HUDEP-2 (cell line): ENCODE measurements around the gene PPFIA1.
"Not testable (repeated sequence)": the region's sequence is repeated elsewhere in the genome, so short reads cannot be mapped to it uniquely, and the experiment has no call there.

Experiments used
- DNase-seq, 76 experiments: peaks; one replicate each; lab custom pipeline; 2025; ENCODE audit not compliant: unreplicated experiment in 76 of 76; lab: John Stamatoyannopoulos, UW

The PPFIA1 gene

GRCh38 chr11:70292863-70293262, 22.4 kb downstream of the PPFIA1 start:
- DNase-seq, result no peak

- not testable (repeated sequence) for DNase-seq
Observed at GRCh38 chr11:70295166-70295565, 24.7 kb downstream of the PPFIA1 start.

GRCh38 chr11:70296681-70297080, 26.2 kb downstream of the PPFIA1 start:
- DNase-seq, result no peak

- no peak for DNase-seq
Observed at GRCh38 chr11:70297341-70297740, 26.9 kb downstream of the PPFIA1 start.

GRCh38 chr11:70298243-70298915, 27.9 kb downstream of the PPFIA1 start:
- no peak for DNase-seq

- no peak for DNase-seq
Observed at GRCh38 chr11:70299636-70300035, 29.1 kb downstream of the PPFIA1 start.

- DNase-seq, result no peak
Observed at GRCh38 chr11:70301191-70301590, 30.7 kb downstream of the PPFIA1 start.

GRCh38 chr11:70301721-70302418, 31.4 kb downstream of the PPFIA1 start:
- DNase-seq, result no peak

GRCh38 chr11:70302419-70302752, 31.9 kb downstream of the PPFIA1 start:
- DNase-seq, result no peak

- no peak for DNase-seq
Observed at GRCh38 chr11:70303070-70303469, 32.6 kb downstream of the PPFIA1 start.

- DNase-seq, result no peak
Observed at GRCh38 chr11:70304208-70304603, 33.7 kb downstream of the PPFIA1 start.

- DNase-seq, result no peak
Observed at GRCh38 chr11:70305501-70305900, 35.0 kb downstream of the PPFIA1 start.

GRCh38 chr11:70306586-70307033, 36.1 kb downstream of the PPFIA1 start:
- DNase-seq, result peak in 5 of 76 experiments; percentile 4 to 22 (median 15)

- DNase-seq, result peak in 1 of 76 experiments; percentile 18
Observed at GRCh38 chr11:70307176-70307575, 36.7 kb downstream of the PPFIA1 start.

- no peak for DNase-seq
Observed at GRCh38 chr11:70311616-70312015, 41.1 kb downstream of the PPFIA1 start.

- DNase-seq, result peak in 1 of 76 experiments; percentile 6
Observed at GRCh38 chr11:70312401-70313357, 42.2 kb downstream of the PPFIA1 start.

- DNase-seq, result no peak
Observed at GRCh38 chr11:70313945-70314344, 43.5 kb downstream of the PPFIA1 start.

- no peak for DNase-seq
Observed at GRCh38 chr11:70314730-70315129, 44.2 kb downstream of the PPFIA1 start.

GRCh38 chr11:70315716-70316115, 45.2 kb downstream of the PPFIA1 start:
- no peak for DNase-seq

GRCh38 chr11:70317581-70318305, 47.3 kb downstream of the PPFIA1 start:
- DNase-seq, result no peak
